Middle frontal gyrus (tissue), 1 donor: ENCODE data around the gene MYMX.
A peak's percentile ranks its signal among the peaks of the same experiment; 100 is the strongest.

Experiments
- DNase-seq: peaks from one replicate; pipeline ENCODE4 v3.0.0-alpha.2; 2015; ENCODE audit warnings: low spot score; ENCODE audit errors: extremely low spot score

The MYMX gene

DNA sequence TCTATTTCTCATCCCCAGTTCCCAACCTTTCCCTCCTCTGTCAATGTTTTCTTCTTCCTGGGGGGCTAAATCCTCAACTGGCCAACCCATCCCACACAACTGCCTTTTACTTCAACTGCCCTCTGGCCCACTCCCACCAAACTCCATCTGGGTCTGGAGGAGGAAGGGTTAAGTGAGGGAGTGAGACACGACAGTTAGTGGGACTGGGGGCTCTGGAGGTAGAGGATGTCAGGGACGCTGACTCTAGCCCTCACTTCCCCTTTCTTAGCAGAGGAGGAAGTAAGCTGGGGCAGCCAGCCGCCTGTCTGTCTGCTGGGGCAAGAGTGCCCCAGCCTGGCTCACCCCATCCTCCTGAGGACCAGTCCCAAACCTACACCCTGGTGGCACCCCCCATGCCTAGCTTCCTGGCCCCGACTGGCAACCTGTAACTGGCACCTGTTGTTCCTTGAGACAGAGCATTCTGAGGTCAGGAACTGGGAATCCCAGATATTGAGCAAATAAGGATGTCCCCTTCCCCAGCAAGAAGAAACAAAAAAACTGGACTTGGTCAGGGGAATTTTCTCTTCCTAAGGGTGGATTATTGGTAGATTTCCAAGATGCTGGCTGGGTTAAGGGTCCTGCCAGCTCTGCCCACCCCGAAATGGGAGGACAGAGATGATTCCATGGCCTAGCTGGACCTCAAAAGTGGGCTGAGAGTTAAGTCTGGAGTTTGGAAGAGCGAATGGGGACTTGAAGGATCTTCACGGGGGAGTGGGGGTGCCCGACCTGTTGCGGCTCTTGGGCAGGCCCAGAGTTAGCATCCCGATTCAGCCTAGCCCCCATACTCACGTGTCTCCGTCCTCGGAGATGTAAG, 47.7 kb downstream of the MYMX start:
- no peak for DNase-seq

DNA sequence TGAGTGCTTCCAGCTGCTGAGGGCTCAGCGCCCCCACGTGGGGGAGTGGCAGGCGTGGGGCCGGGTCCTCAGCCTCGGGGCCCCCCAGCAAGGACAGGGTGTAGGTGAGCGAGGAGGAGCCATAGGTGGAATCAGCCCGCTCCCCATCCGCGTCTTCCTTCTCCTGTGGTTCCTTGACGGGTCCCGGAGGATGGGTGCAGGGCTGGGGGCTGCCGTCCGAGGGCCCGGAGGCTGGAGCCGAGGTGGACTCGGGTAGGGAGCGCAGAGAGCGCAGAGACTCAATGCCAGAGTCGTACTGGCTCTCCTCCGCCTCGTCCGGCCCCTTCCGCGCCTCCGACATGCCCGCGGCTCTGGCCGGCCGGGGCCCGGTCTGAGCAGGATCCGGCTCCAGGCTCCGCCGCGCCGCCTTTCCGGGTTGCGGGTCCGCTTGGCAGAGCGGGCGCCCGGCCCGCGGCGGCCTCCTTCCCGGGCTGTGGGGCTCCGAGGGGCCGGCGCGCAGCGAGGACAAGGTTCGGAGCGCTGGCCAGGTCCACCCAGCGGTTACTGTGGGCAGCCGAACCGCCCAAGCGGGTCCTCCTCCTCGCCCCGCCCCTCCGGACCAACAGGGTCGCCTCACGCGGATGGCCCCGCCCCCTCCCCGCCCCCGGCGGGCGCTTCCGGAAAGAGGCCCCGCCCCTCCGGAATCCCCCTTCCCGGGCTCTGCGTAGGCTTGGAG, 48.4 kb downstream of the MYMX start, which contains the start of gene NFKBIE:
NFKBIE (minus strand) TSS at position 545 of the 715 bp plus-strand sequence; CDS start at position 340, 205 bp downstream.
- DNase-seq, result peak; percentile 80

DNA sequence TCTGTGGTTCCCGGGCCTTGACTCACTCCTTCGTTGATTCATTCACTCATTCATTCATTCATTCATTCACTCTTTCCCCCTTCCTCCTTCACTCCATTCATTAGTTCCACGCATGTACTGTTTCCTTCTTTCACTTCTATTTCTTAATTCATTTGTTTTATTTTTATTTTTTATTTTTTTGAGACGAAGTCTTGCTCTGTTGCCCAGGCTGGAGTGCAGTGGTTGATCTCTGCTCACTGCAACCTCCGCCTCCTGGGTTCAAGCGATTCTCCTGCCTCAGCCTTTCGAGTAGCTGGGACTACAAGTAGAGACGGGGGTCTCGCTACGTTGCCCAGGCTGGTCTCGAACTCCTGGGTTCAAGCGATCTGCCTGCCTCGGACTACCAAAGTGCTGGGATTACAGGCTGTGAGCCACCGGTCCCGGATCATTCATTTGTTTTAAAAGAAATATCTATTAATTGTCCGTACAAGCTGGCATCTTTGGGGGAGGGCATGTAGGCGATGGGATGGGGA, 49.1 kb downstream of the MYMX start:
- DNase-seq, result no peak

DNA sequence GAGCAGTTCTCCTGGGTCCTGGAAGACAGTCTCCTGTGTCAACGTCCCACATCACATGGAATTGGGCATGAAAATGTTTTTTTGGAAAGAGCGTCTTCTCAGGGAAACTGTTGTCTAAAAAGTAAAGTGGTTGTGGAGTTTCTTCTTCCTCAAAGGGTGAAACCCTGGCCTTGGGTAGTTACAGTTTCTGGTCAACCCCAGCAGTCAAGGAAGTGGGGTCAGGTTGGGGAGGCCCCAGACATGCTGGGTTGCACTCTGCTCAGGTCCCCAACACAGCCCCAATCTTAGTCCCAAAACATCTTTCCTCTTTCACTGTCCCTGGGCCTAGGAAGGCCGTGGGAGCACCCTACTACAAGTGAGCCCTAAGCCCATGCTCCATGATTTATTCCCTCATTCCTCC, 49.6 kb downstream of the MYMX start:
- no peak for DNase-seq

DNA sequence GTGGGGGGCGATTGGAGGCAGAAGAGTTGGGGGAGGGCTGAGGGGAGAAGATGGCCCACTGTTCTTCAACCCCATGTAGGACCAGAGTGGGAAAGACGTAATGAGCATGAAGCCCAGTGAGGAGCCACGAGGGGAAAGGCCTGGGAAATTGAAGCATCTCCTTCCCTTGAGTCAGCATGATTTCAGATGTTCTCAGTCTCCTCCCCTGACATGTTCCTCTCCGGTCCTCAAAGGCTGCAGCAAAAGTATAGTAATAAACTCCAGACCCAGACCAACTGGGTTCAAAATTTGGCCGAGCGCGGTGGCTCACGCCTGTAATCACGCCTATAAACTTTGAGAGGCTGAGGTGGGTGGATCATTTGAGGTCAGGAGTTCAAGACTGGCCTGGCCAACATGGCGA, 50.5 kb downstream of the MYMX start:
- no peak for DNase-seq
